H9 (cell line): ENCODE results near the gene PLD5. TPM values are rescaled to one million over a fixed set of nuclear protein-coding genes. Genes with fewer than 3 reads are reported as not detected.

ENCODE experiments used
- DNase-seq: peaks from one replicate; pipeline ENCODE4 v3.0.0-alpha.2; 2017
- H2AFZ ChIP-seq: one replicate; pipeline ENCODE4 v1.6.1; 2013; ENCODE audit warnings: mild to moderate bottlenecking, low read length, control low read depth, moderate library complexity
- H2AK5ac ChIP-seq: 2 replicates; pipeline ENCODE4 v1.6.1; 2013; ENCODE audit warnings: low read length, control low read depth, mixed read lengths; ENCODE audit not compliant: insufficient read length
- H2BK120ac ChIP-seq: one replicate; pipeline ENCODE4 v1.6.1; 2013; ENCODE audit warnings: low read depth, mild to moderate bottlenecking, low read length, control low read depth, inconsistent platforms; ENCODE audit not compliant: poor library complexity, severe bottlenecking
- H2BK12ac ChIP-seq: 2 replicates; pipeline ENCODE4 v1.6.1; 2013; ENCODE audit warnings: low read length, control low read depth, mixed read lengths, low read depth; ENCODE audit not compliant: insufficient read length
- H2BK15ac ChIP-seq: 2 replicates; pipeline ENCODE4 v1.6.1; 2013; ENCODE audit warnings: low read depth, low read length, control low read depth
- H2BK20ac ChIP-seq: one replicate; pipeline ENCODE4 v1.6.1; 2013; ENCODE audit warnings: low read depth, mild to moderate bottlenecking, low read length, control low read depth, inconsistent platforms; ENCODE audit not compliant: poor library complexity, severe bottlenecking
- H2BK5ac ChIP-seq: 2 replicates; pipeline ENCODE4 v1.6.1; 2013; ENCODE audit warnings: low read length, control low read depth, mixed read lengths; ENCODE audit not compliant: insufficient read length
- H3K14ac ChIP-seq: 2 replicates; pipeline ENCODE4 v1.6.1; 2013; ENCODE audit warnings: low read length, control low read depth; ENCODE audit not compliant: insufficient read depth
- H3K18ac ChIP-seq: 2 replicates; pipeline ENCODE4 v1.6.1; 2013; ENCODE audit warnings: low read depth, mild to moderate bottlenecking, mixed read lengths, low read length, control low read depth; ENCODE audit not compliant: insufficient read length
- H3K23ac ChIP-seq: 2 replicates; pipeline ENCODE4 v1.6.1; 2013; ENCODE audit warnings: low read length, control low read depth, mixed read lengths, low read depth; ENCODE audit not compliant: insufficient read length
- H3K23me2 ChIP-seq: 2 replicates; pipeline ENCODE4 v1.6.1; 2013; ENCODE audit warnings: low read depth, mild to moderate bottlenecking, mixed read lengths, low read length, control low read depth; ENCODE audit not compliant: insufficient read length, poor library complexity, severe bottlenecking
- H3K27ac ChIP-seq: 2 replicates; pipeline ENCODE4 v1.5.1; 2013; ENCODE audit warnings: low read length, control low read depth, mixed read lengths, low read depth; ENCODE audit not compliant: insufficient read length
- H3K27me3 ChIP-seq: 2 replicates; pipeline ENCODE4 v1.6.1; 2013; ENCODE audit warnings: low read length, control low read depth, inconsistent platforms; ENCODE audit not compliant: insufficient read depth
- H3K4ac ChIP-seq: 2 replicates; pipeline ENCODE4 v1.6.1; 2013; ENCODE audit warnings: low read depth, mild to moderate bottlenecking, control low read depth, inconsistent platforms, low read length, moderate library complexity
- H3K4me1 ChIP-seq: 2 replicates; pipeline ENCODE4 v1.6.1; 2013; ENCODE audit warnings: low read length, control low read depth, inconsistent platforms; ENCODE audit not compliant: insufficient read depth
- H3K4me2 ChIP-seq: 2 replicates; pipeline ENCODE4 v1.6.1; 2013; ENCODE audit warnings: low read length, control low read depth, mixed read lengths; ENCODE audit not compliant: insufficient read length, insufficient read depth
- H3K56ac ChIP-seq: 2 replicates; pipeline ENCODE4 v1.6.1; 2013; ENCODE audit warnings: low read depth, mild to moderate bottlenecking, mixed read lengths, low read length, control low read depth; ENCODE audit not compliant: insufficient read length
- H3K79me1 ChIP-seq: 2 replicates; pipeline ENCODE4 v1.6.1; 2013; ENCODE audit warnings: low read depth, mild to moderate bottlenecking, moderate library complexity, low read length, control low read depth, inconsistent platforms; ENCODE audit not compliant: insufficient read depth, poor library complexity, severe bottlenecking
- H3K79me2 ChIP-seq: 2 replicates; pipeline ENCODE4 v1.6.1; 2013; ENCODE audit warnings: low read length, control low read depth, inconsistent platforms; ENCODE audit not compliant: insufficient read depth
- H3K9ac ChIP-seq: 2 replicates; pipeline ENCODE4 v1.6.1; 2013; ENCODE audit warnings: low read length, control low read depth, mixed read lengths; ENCODE audit not compliant: insufficient read length; ENCODE audit errors: extremely low read depth
- H3K9me3 ChIP-seq: one replicate; pipeline ENCODE4 v1.6.1; 2013; ENCODE audit warnings: low read depth, low read length, inconsistent platforms; ENCODE audit not compliant: control insufficient read depth
- H3T11ph ChIP-seq: one replicate; pipeline ENCODE4 v1.6.1; 2013; ENCODE audit warnings: mild to moderate bottlenecking, low read length, control low read depth, inconsistent platforms
- H4K20me1 ChIP-seq: one replicate; pipeline ENCODE4 v1.6.1; 2013; ENCODE audit not compliant: control insufficient read depth, insufficient read length, insufficient read depth
- H4K5ac ChIP-seq: 2 replicates; pipeline ENCODE4 v1.6.1; 2013; ENCODE audit warnings: low read depth, mild to moderate bottlenecking, mixed read lengths, low read length, control low read depth; ENCODE audit not compliant: insufficient read length
- H4K8ac ChIP-seq: replicated peaks from 2 replicates; pipeline ENCODE4 v1.6.1; 2013; ENCODE audit warnings: low read length, control low read depth, mixed read lengths, low read depth; ENCODE audit not compliant: insufficient read length
- H4K91ac ChIP-seq: 2 replicates; pipeline ENCODE4 v1.6.1; 2013; ENCODE audit warnings: low read depth, mild to moderate bottlenecking, moderate library complexity, mixed read lengths, low read length, control low read depth; ENCODE audit not compliant: insufficient read length
- H3K27ac Mint-ChIP-seq, 3 experiments: 2 replicates in 2 of 3; 3 replicates in 1 of 3; pipeline ENCODE4 v1.8.0; 2020 to 2021; ENCODE audit warnings: mixed read lengths in 3 of 3, mild to moderate bottlenecking in 1 of 3, moderate library complexity in 1 of 3
- H3K27me3 Mint-ChIP-seq: 2 replicates; pipeline ENCODE4 v1.8.0; 2021; ENCODE audit warnings: low read depth, mild to moderate bottlenecking, moderate library complexity, mixed read lengths
- H3K36me3 Mint-ChIP-seq, 3 experiments: 2 replicates in 2 of 3; 3 replicates in 1 of 3; pipeline ENCODE4 v1.8.0; 2020 to 2021; ENCODE audit warnings: low read depth in 3 of 3, mixed read lengths in 3 of 3; ENCODE audit not compliant: insufficient read depth in 1 of 3
- H3K4me1 Mint-ChIP-seq, 2 experiments: 2 replicates each; pipeline ENCODE4 v1.8.0; 2020; ENCODE audit warnings: mixed read lengths in 2 of 2
- H3K4me3 Mint-ChIP-seq, 2 experiments: 2 replicates in 1 of 2; 3 replicates in 1 of 2; pipeline ENCODE4 v1.8.0; 2020 to 2021; ENCODE audit warnings: mild to moderate bottlenecking in 2 of 2, mixed read lengths in 2 of 2, moderate library complexity in 1 of 2
- H3K9me3 Mint-ChIP-seq, 2 experiments: 2 replicates in 1 of 2; 3 replicates in 1 of 2; pipeline ENCODE4 v1.8.0; 2020; ENCODE audit warnings: mild to moderate bottlenecking in 2 of 2, mixed read lengths in 2 of 2, moderate library complexity in 1 of 2
- CTCF ChIP-seq: fragments of 200-600 bp; sonication (generic); conservative IDR thresholded peaks from 3 replicates; pipeline ENCODE4 v1.8.0; 2021; ENCODE audit warnings: antibody characterized with exemption, mild to moderate bottlenecking
- WGBS: extraction: QIAGEN DNeasy Blood & Tissue Kit; methylation state at CpG from one replicate; pipeline ENCODE4 v1.1.7; 2013; ENCODE audit warnings: missing lambda C conversion rate, low lambda C conversion rate, mixed read lengths; ENCODE audit not compliant: insufficient read length; ENCODE audit errors: extremely low coverage; 5-methylcytosine and 5-hydroxymethylcytosine counted together
- total RNA-seq: library from RNA; stranded (reverse); gene quantifications from 2 replicates; pipeline ENCODE4 v1.2.1, GENCODE V29; 2021

PLD5 gene
- total RNA-seq, 1 experiment from 2014 or later, result 5.2 TPM

DNA sequence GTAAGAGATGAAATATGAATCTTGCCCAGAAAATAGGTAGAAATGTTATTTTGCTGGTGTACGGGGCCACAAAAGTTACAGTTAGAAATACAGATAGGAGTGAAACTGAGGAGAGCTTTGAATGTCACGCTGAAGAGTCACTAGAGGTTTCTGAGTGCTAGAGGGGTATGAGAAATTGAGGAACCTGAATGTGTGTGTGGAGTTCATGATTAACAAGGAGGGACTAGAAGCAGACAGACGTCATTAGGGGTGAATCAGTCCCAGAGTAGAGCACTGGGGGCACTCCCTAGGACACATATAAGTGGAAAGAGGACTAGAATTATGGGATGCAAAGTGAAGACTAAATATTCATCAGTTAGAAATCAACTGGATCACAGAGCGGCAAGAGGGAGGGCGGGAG lies 336.7 kb downstream of the PLD5 start:
- Histone ChIP-seq H3K79me2 (no peaks in the 10 kb centered on the region), H3K9ac (no peak overlapping the region), H3K9me3 (no peaks in the 10 kb centered on the region), H2BK15ac (no peak overlapping the region), H3K4me2 (no peak overlapping the region), H4K20me1 (no peaks in the 10 kb centered on the region), H4K8ac (no peak overlapping the region), H4K91ac (no peak overlapping the region), H3K4me1 (no peaks in the 10 kb centered on the region; the same call in 1 of the 2 replicates), H3K27me3 (no peaks in the 10 kb centered on the region), H3K79me1 (no peaks in the 10 kb centered on the region), H2BK12ac (no peak overlapping the region), H3K23ac (no peak overlapping the region), H2BK5ac (no peak overlapping the region), H2BK20ac (no peak overlapping the region), H3K18ac (no peak overlapping the region), H3K56ac (no peak overlapping the region), H3K23me2 (no peaks in the 10 kb centered on the region), H3K14ac (no peak overlapping the region), H3T11ph (no peak overlapping the region), H2AFZ (no peak overlapping the region), H2AK5ac (no peak overlapping the region), H3K27ac (no peak overlapping the region), H3K4ac (no peak overlapping the region), H2BK120ac (no peak overlapping the region), H4K5ac (no peak overlapping the region)
- no peak for TF ChIP-seq CTCF
- Mint-ChIP-seq H3K27me3 (no peaks in the 10 kb centered on the region), H3K4me1 (peaks cover 12 to 18% of the 10 kb centered on the region in 2 experiments), H3K27ac (peak overlapping the region in 1 of 3 experiments; percentile 25; a peak in 1 of 7 replicates), H3K4me3 (no peak overlapping the region), H3K36me3 (no peaks in the 10 kb centered on the region), H3K9me3 (no peaks in the 10 kb centered on the region)
- no CpG with 5 or more reads among the region's 5 CpGs for WGBS
- no peak for DNase-seq
